ENCODE measurements around the gene C16orf86.

The C16orf86 gene

GRCh38 chr16:67666032-67666551 lies 522 bp upstream of the C16orf86 start:
- DNase-seq (ENCODE audit: low read depth in 1 of 2, low spot score in 1 of 2), result no peak

GRCh38 chr16:67667453-67667816 lies 821 bp downstream of the C16orf86 start:
- no peak for DNase-seq (ENCODE audit: low read depth in 1 of 2, low spot score in 1 of 2)

- peak; percentile 63 to 64 for DNase-seq (ENCODE audit: low read depth in 1 of 2, low spot score in 1 of 2)
These were observed 1.3 kb downstream of the C16orf86 start for GRCh38 chr16:67667817-67668494.

- no peak for DNase-seq (ENCODE audit: low read depth in 1 of 2, low spot score in 1 of 2)
These were observed 2.0 kb downstream of the C16orf86 start for GRCh38 chr16:67668495-67669157.

- DNase-seq (ENCODE audit: low read depth in 1 of 2, low spot score in 1 of 2), result no peak
These were observed 3.0 kb downstream of the C16orf86 start for GRCh38 chr16:67669499-67670101.

GRCh38 chr16:67672306-67672705 lies 5.7 kb downstream of the C16orf86 start:
- no peak for DNase-seq (ENCODE audit: low read depth in 1 of 2, low spot score in 1 of 2)

GRCh38 chr16:67672739-67673662 lies 6.4 kb downstream of the C16orf86 start:
- DNase-seq (ENCODE audit: low read depth in 1 of 2, low spot score in 1 of 2), result no peak

- DNase-seq (ENCODE audit: low read depth in 1 of 2, low spot score in 1 of 2), result no peak
These were observed 7.3 kb downstream of the C16orf86 start for GRCh38 chr16:67673712-67674580.

- DNase-seq (ENCODE audit: low read depth in 1 of 2, low spot score in 1 of 2), result no peak
These were observed 8.4 kb downstream of the C16orf86 start for GRCh38 chr16:67674851-67675578.

GRCh38 chr16:67675579-67675935 lies 8.9 kb downstream of the C16orf86 start:
- DNase-seq (ENCODE audit: low read depth in 1 of 2, low spot score in 1 of 2), result no peak

GRCh38 chr16:67675999-67676398 lies 9.4 kb downstream of the C16orf86 start:
- DNase-seq (ENCODE audit: low read depth in 1 of 2, low spot score in 1 of 2), result no peak

- DNase-seq (ENCODE audit: low read depth in 1 of 2, low spot score in 1 of 2), result no peak
These were observed 9.9 kb downstream of the C16orf86 start for GRCh38 chr16:67676516-67676915.

GRCh38 chr16:67676939-67677338 lies 10.3 kb downstream of the C16orf86 start:
- no peak for DNase-seq (ENCODE audit: low read depth in 1 of 2, low spot score in 1 of 2)

GRCh38 chr16:67677712-67678111 lies 11.1 kb downstream of the C16orf86 start:
- no peak for DNase-seq (ENCODE audit: low read depth in 1 of 2, low spot score in 1 of 2)

GRCh38 chr16:67678354-67679023 lies 11.9 kb downstream of the C16orf86 start:
- DNase-seq (ENCODE audit: low read depth in 1 of 2, low spot score in 1 of 2), result no peak

GRCh38 chr16:67679935-67680897 lies 13.6 kb downstream of the C16orf86 start:
- no peak for DNase-seq (ENCODE audit: low read depth in 1 of 2, low spot score in 1 of 2)

GRCh38 chr16:67683767-67684166 lies 17.2 kb downstream of the C16orf86 start:
- no peak for DNase-seq (ENCODE audit: low read depth in 1 of 2, low spot score in 1 of 2)
